CD4-positive, alpha-beta T cell treated with Interleukin-17A for 1 hour (primary cell): ENCODE data around the gene CYP17A1.
A peak's percentile ranks its signal among the peaks of the same experiment; 100 is the strongest.
"Not testable (repeated sequence)": the region's sequence is repeated elsewhere in the genome, so short reads cannot be mapped to it uniquely, and the experiment has no call there.

ENCODE experiments used
- DNase-seq: peaks from one replicate; pipeline ENCODE4 v3.0.0-alpha.2; 2020

The CYP17A1 gene

GRCh38 chr10:102837230-102837721, at the start of gene CYP17A1:
Gene CYP17A1, minus strand, starts transcription at chr10:102837413. Its CDS starts 52 bp downstream, at chr10:102837361.
- no peak for DNase-seq

- DNase-seq: no peak
These were observed 43.0 kb upstream of the CYP17A1 start for GRCh38 chr10:102880256-102880655.

- no peak for DNase-seq
These were observed 41.4 kb upstream of the CYP17A1 start for GRCh38 chr10:102878629-102879028.

- DNase-seq: no peak
These were observed 39.5 kb upstream of the CYP17A1 start for GRCh38 chr10:102876747-102877153.

- no peak for DNase-seq
These were observed 35.0 kb upstream of the CYP17A1 start for GRCh38 chr10:102872163-102872562.

GRCh38 chr10:102870221-102870620, 33.0 kb upstream of the CYP17A1 start:
- no peak for DNase-seq

- DNase-seq: no peak
These were observed 32.3 kb upstream of the CYP17A1 start, which contains the start of gene AS3MT for GRCh38 chr10:102869258-102870198. Gene AS3MT, plus strand, starts transcription at chr10:102869470. Its CDS starts 123 bp downstream, at chr10:102869593.

GRCh38 chr10:102868911-102869257, 31.7 kb upstream of the CYP17A1 start:
- DNase-seq: no peak

- DNase-seq: no peak
These were observed 28.4 kb upstream of the CYP17A1 start for GRCh38 chr10:102865620-102866019.

- DNase-seq: no peak
These were observed 26.4 kb upstream of the CYP17A1 start for GRCh38 chr10:102863660-102864059.

- no peak for DNase-seq
These were observed 22.7 kb upstream of the CYP17A1 start for GRCh38 chr10:102859911-102860310.

GRCh38 chr10:102856758-102857424, 19.7 kb upstream of the CYP17A1 start:
- no peak for DNase-seq

- not testable (repeated sequence) for DNase-seq
These were observed 18.7 kb upstream of the CYP17A1 start for GRCh38 chr10:102855731-102856436.

- not testable (repeated sequence) for DNase-seq
These were observed 16.0 kb upstream of the CYP17A1 start for GRCh38 chr10:102853237-102853636.

- DNase-seq: no peak
These were observed 12.9 kb upstream of the CYP17A1 start for GRCh38 chr10:102850025-102850518.

- DNase-seq: no peak
These were observed 8.2 kb upstream of the CYP17A1 start for GRCh38 chr10:102845352-102845902.

- not testable (repeated sequence) for DNase-seq
These were observed 7.1 kb upstream of the CYP17A1 start for GRCh38 chr10:102844190-102844776.

- not testable (repeated sequence) for DNase-seq
These were observed 5.9 kb upstream of the CYP17A1 start for GRCh38 chr10:102843139-102843538.

GRCh38 chr10:102841827-102842345, 4.7 kb upstream of the CYP17A1 start:
- no peak for DNase-seq

GRCh38 chr10:102838276-102838927, 1.2 kb upstream of the CYP17A1 start:
- DNase-seq: not testable (repeated sequence)

GRCh38 chr10:102835007-102835482, 2.2 kb downstream of the CYP17A1 start:
- DNase-seq: peak; percentile 74
